ENCODE results near the gene EPB41L2. TPM values are rescaled to one million over a fixed set of nuclear protein-coding genes. Genes with fewer than 3 reads are reported as not detected.

EPB41L2 gene
- total RNA-seq, 1 experiment from 2014 or later, result 74.8 TPM

DNA sequence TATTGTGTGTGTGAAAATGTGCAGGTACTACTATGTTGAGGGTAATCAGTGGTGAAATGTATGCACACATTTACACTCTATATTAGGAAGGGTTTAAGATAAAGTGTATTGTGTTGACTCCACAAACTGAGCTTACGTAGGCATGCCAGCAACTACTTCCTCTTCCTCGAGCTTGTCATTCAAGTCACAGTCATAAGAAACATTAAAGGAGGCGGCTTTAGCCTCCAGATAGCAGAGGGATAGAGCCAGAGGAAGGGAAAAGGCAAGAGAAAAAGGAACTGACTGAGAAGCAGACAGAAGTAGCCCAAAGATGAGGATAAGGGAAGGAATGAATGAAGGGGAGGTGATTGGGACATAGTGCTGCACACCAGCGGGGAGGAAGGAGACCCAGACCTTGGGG is 180.7 kb downstream of the EPB41L2 start:
- CTCF ChIA-PET, result interaction anchor here (0.9 kb wide), 1 partner anchor 10 kb away, joined by 3 read pairs; no protein-coding TSS in a partner anchor
- TF ChIP-seq EZH2phosphoT487 (IDR thresholded peaks at IDR 0.05; ENCODE audit: borderline replicate concordance) (no peak), ELF1 (IDR thresholded peaks at IDR 0.05; ENCODE audit: borderline replicate concordance, low read depth) (no peak), SRF (IDR thresholded peaks at IDR 0.05; ENCODE audit: low read depth) (no peak), CEBPB (IDR thresholded peaks at IDR 0.05; ENCODE audit: low read depth) (no peak), SP1 (IDR thresholded peaks at IDR 0.05; ENCODE audit: low read depth) (no peak), SIN3A (IDR thresholded peaks at IDR 0.05; ENCODE audit: low read depth) (no peak), ZNF274 (IDR thresholded peaks at IDR 0.05; ENCODE audit: low read depth, low read length) (no peak), CBX3 (IDR thresholded peaks at IDR 0.05; ENCODE audit: low read depth) (no peak), RAD21 (IDR thresholded peaks at IDR 0.05; ENCODE audit: low read depth) (no peak)
- TF ChIP-seq, protein P1, sequence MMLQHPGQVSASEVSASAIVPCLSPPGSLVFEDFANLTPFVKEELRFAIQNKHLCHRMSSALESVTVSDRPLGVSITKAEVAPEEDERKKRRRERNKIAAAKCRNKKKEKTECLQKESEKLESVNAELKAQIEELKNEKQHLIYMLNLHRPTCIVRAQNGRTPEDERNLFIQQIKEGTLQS (IDR thresholded peaks at IDR 0.05), result no peak
- TF ChIP-seq, protein P2, sequence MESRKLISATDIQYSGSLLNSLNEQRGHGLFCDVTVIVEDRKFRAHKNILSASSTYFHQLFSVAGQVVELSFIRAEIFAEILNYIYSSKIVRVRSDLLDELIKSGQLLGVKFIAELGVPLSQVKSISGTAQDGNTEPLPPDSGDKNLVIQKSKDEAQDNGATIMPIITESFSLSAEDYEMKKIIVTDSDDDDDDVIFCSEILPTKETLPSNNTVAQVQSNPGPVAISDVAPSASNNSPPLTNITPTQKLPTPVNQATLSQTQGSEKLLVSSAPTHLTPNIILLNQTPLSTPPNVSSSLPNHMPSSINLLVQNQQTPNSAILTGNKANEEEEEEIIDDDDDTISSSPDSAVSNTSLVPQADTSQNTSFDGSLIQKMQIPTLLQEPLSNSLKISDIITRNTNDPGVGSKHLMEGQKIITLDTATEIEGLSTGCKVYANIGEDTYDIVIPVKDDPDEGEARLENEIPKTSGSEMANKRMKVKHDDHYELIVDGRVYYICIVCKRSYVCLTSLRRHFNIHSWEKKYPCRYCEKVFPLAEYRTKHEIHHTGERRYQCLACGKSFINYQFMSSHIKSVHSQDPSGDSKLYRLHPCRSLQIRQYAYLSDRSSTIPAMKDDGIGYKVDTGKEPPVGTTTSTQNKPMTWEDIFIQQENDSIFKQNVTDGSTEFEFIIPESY (IDR thresholded peaks at IDR 0.05; ENCODE audit: extremely low read depth, insufficient replicate concordance, low read length), result no peak
- TF ChIP-seq, protein P3, sequence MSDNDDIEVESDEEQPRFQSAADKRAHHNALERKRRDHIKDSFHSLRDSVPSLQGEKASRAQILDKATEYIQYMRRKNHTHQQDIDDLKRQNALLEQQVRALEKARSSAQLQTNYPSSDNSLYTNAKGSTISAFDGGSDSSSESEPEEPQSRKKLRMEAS (IDR thresholded peaks at IDR 0.05), result no peak
- POLR2A ChIA-PET, result no interaction called here

More for the DNA sequence above, 180.7 kb downstream of the EPB41L2 start:
- Histone ChIP-seq H3K4me1 (ENCODE audit: control insufficient read depth in 1 of 2, insufficient read depth in 2 of 2, low read length in 2 of 2) (no peaks in the 10 kb centered on the region), H3K27ac (ENCODE audit: low read depth, low read length) (no peak overlapping the region), H3K36me3 (ENCODE audit: control insufficient read depth in 1 of 2, insufficient read depth in 2 of 2, low read length in 2 of 2) (no peaks in the 10 kb centered on the region), H3K9me2 (ENCODE audit: insufficient read depth) (no peaks in the 10 kb centered on the region), H2AFZ (ENCODE audit: low read depth, low read length, poor library complexity, severe bottlenecking) (no peak overlapping the region), H3K9ac (ENCODE audit: low read length) (no peak overlapping the region), H4K20me1 (ENCODE audit: insufficient read depth) (no peaks in the 10 kb centered on the region), H3K27me3 (ENCODE audit: insufficient read depth, low read length) (no peaks in the 10 kb centered on the region), H3K9me3 (ENCODE audit: control insufficient read depth in 1 of 2, insufficient read depth in 1 of 2, low read depth in 1 of 2, low read length in 2 of 2) (no peaks in the 10 kb centered on the region), H3K4me2 (ENCODE audit: low read length) (no peak overlapping the region), H3K4me3 (replicated peaks in 1 of 2; ENCODE audit: low read depth in 1 of 2, low read length in 2 of 2) (no peak overlapping the region), H3K79me2 (ENCODE audit: insufficient read depth, low read length) (no peaks in the 10 kb centered on the region)
- RAD21 ChIA-PET (ENCODE audit: low non-redundant PET in 1 of 2, low total read pairs in 2 of 2, uncharacterized antibody in 2 of 2, unreplicated experiment in 2 of 2), result no interaction called here
- BruUV-seq (replicated peaks), result no TSS peak
- ATAC-seq (no peak), DNase-seq (ENCODE audit: low read depth, low spot score) (no peak)
- intact Hi-C loops (cut with micrococcal nuclease), result no loop called here
